Gastroesophageal sphincter (tissue), 3 donors: ENCODE results near the gene PSPN.

Experiments
- EP300 ChIP-seq: sonication (generic); formaldehyde crosslinking; IDR thresholded peaks from one replicate; pipeline ENCODE4 v1.6.1; 2017; ENCODE audit warnings: antibody characterized with exemption, mild to moderate bottlenecking
- POLR2AphosphoS5 ChIP-seq: sonication (generic); formaldehyde crosslinking; IDR thresholded peaks from one replicate; pipeline ENCODE4 v1.6.1; 2017; ENCODE audit warnings: antibody characterized with exemption
- TF ChIP-seq, protein P1 (sequence below), 4 experiments: fragments of 200-600 bp in 2 of 4; fragments of 450-650 bp in 2 of 4; sonication (generic) in 1 of 4; IDR thresholded peaks; one replicate each; pipeline ENCODE4 v1.5.1; 2017 to 2019; ENCODE audit warnings: antibody characterized with exemption in 4 of 4, mild to moderate bottlenecking in 2 of 4, moderate library complexity in 2 of 4

GRCh38 chr19:6406401-6406800, 30.7 kb upstream of the PSPN start:
- TF ChIP-seq POLR2AphosphoS5, result no peak
- TF ChIP-seq EP300, result no peak
- TF ChIP-seq, protein P1, sequence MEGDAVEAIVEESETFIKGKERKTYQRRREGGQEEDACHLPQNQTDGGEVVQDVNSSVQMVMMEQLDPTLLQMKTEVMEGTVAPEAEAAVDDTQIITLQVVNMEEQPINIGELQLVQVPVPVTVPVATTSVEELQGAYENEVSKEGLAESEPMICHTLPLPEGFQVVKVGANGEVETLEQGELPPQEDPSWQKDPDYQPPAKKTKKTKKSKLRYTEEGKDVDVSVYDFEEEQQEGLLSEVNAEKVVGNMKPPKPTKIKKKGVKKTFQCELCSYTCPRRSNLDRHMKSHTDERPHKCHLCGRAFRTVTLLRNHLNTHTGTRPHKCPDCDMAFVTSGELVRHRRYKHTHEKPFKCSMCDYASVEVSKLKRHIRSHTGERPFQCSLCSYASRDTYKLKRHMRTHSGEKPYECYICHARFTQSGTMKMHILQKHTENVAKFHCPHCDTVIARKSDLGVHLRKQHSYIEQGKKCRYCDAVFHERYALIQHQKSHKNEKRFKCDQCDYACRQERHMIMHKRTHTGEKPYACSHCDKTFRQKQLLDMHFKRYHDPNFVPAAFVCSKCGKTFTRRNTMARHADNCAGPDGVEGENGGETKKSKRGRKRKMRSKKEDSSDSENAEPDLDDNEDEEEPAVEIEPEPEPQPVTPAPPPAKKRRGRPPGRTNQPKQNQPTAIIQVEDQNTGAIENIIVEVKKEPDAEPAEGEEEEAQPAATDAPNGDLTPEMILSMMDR (IDR thresholded peaks at IDR 0.05), result no peak
